ENCODE results near the gene GCSH.

DNA sequence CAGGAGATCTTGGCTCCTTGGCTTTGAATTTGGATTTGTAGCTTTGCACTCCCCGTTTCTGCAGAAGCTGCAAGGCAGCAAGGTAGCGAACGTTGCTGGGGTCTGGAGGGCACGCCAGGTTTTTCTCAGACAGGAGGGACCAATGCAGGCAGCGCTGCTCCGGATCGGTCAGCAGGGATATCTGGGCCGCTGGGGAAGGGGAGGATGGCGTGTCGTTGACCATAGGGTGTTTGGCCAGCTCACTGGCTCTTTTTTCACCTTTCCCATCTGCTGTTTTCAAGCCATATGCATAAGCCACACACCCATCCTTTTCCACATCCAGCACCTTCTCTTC lies 34.9 kb downstream of the GCSH start:
- no peak for TF ChIP-seq POLR2AphosphoS5 (IDR thresholded peaks at IDR 0.05; ENCODE audit: low read depth, low read length)
- TF ChIP-seq, protein P1, sequence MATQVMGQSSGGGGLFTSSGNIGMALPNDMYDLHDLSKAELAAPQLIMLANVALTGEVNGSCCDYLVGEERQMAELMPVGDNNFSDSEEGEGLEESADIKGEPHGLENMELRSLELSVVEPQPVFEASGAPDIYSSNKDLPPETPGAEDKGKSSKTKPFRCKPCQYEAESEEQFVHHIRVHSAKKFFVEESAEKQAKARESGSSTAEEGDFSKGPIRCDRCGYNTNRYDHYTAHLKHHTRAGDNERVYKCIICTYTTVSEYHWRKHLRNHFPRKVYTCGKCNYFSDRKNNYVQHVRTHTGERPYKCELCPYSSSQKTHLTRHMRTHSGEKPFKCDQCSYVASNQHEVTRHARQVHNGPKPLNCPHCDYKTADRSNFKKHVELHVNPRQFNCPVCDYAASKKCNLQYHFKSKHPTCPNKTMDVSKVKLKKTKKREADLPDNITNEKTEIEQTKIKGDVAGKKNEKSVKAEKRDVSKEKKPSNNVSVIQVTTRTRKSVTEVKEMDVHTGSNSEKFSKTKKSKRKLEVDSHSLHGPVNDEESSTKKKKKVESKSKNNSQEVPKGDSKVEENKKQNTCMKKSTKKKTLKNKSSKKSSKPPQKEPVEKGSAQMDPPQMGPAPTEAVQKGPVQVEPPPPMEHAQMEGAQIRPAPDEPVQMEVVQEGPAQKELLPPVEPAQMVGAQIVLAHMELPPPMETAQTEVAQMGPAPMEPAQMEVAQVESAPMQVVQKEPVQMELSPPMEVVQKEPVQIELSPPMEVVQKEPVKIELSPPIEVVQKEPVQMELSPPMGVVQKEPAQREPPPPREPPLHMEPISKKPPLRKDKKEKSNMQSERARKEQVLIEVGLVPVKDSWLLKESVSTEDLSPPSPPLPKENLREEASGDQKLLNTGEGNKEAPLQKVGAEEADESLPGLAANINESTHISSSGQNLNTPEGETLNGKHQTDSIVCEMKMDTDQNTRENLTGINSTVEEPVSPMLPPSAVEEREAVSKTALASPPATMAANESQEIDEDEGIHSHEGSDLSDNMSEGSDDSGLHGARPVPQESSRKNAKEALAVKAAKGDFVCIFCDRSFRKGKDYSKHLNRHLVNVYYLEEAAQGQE (IDR thresholded peaks at IDR 0.05; ENCODE audit: low read depth, low read length) = no peak
- TF ChIP-seq, protein P2, sequence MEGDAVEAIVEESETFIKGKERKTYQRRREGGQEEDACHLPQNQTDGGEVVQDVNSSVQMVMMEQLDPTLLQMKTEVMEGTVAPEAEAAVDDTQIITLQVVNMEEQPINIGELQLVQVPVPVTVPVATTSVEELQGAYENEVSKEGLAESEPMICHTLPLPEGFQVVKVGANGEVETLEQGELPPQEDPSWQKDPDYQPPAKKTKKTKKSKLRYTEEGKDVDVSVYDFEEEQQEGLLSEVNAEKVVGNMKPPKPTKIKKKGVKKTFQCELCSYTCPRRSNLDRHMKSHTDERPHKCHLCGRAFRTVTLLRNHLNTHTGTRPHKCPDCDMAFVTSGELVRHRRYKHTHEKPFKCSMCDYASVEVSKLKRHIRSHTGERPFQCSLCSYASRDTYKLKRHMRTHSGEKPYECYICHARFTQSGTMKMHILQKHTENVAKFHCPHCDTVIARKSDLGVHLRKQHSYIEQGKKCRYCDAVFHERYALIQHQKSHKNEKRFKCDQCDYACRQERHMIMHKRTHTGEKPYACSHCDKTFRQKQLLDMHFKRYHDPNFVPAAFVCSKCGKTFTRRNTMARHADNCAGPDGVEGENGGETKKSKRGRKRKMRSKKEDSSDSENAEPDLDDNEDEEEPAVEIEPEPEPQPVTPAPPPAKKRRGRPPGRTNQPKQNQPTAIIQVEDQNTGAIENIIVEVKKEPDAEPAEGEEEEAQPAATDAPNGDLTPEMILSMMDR (IDR thresholded peaks at IDR 0.05) = no peak
- no peak for TF ChIP-seq TAF1 (IDR thresholded peaks at IDR 0.05; ENCODE audit: borderline replicate concordance, low read depth, low read length)
- TF ChIP-seq EP300 (IDR thresholded peaks at IDR 0.05; ENCODE audit: borderline replicate concordance in 1 of 2, low read depth in 1 of 2, low read length in 1 of 2) = no peak
- no peak for TF ChIP-seq MXI1 (IDR thresholded peaks at IDR 0.05; ENCODE audit: low read depth, low read length)
- TF ChIP-seq GABPA (IDR thresholded peaks at IDR 0.05; ENCODE audit: low read depth) = no peak
- TF ChIP-seq, protein P3, sequence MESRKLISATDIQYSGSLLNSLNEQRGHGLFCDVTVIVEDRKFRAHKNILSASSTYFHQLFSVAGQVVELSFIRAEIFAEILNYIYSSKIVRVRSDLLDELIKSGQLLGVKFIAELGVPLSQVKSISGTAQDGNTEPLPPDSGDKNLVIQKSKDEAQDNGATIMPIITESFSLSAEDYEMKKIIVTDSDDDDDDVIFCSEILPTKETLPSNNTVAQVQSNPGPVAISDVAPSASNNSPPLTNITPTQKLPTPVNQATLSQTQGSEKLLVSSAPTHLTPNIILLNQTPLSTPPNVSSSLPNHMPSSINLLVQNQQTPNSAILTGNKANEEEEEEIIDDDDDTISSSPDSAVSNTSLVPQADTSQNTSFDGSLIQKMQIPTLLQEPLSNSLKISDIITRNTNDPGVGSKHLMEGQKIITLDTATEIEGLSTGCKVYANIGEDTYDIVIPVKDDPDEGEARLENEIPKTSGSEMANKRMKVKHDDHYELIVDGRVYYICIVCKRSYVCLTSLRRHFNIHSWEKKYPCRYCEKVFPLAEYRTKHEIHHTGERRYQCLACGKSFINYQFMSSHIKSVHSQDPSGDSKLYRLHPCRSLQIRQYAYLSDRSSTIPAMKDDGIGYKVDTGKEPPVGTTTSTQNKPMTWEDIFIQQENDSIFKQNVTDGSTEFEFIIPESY (IDR thresholded peaks at IDR 0.05; ENCODE audit: borderline replicate concordance, low read depth) = no peak
- no peak for TF ChIP-seq FOXM1 (IDR thresholded peaks at IDR 0.05; ENCODE audit: low read depth)
- no peak for TF ChIP-seq RAD21 (IDR thresholded peaks at IDR 0.05; ENCODE audit: low read length)

Measured in SK-N-SH (cell line).